ENCODE results near the gene FTO.

Gene FTO

DNA sequence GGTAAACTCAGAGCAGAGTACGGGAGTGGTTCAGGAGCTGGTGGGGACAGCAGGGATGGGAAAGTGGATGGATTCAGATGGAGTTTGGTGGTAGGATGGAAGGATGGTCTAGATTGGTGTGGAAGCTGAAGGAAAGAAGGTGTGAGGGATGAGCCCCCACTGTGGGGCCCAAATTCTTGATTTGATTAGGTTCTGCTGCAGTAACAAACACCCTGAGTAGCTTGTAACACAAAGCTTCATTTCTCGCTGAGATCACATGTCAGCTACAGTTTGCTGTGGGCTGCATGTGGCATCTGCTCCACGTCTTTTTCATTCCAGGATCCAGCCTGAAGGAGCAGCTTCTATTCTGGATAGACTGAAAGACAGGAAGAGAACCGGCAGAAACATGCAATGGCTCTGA, 438.8 kb downstream of the FTO start:
- Histone ChIP-seq H3K14ac (ENCODE audit: low read length) (no peak overlapping the region), H3K23ac (ENCODE audit: low read depth, low read length, poor library complexity) (no peak overlapping the region), H3K9me3 (replicated peaks in 1 of 2; ENCODE audit: control insufficient read depth in 2 of 2, insufficient read depth in 1 of 2, low read depth in 1 of 2, low read length in 2 of 2) (peaks cover 0 to 18% of the 10 kb centered on the region in 2 donors), H4K91ac (ENCODE audit: low read depth, low read length, poor library complexity) (no peak overlapping the region), H2AFZ (ENCODE audit: low read length) (no peak overlapping the region), H3K79me1 (ENCODE audit: low read depth, low read length) (no peaks in the 10 kb centered on the region), H2BK12ac (ENCODE audit: low read length) (no peak overlapping the region), H3K4ac (ENCODE audit: low read length) (no peak overlapping the region), H2AK5ac (ENCODE audit: low read depth, low read length) (no peak overlapping the region), H3K9ac (ENCODE audit: low read depth, low read length, poor library complexity) (no peak overlapping the region), H2BK15ac (ENCODE audit: low read length) (no peak overlapping the region), H2BK120ac (ENCODE audit: low read depth, low read length) (no peak overlapping the region), H3K4me3 (ENCODE audit: low read length in 2 of 2) (no peak overlapping the region), H2BK5ac (ENCODE audit: low read length) (no peak overlapping the region), H3K27me3 (ENCODE audit: control insufficient read depth in 3 of 3, insufficient read depth in 3 of 3, low read depth in 1 of 3, low read length in 3 of 3) (no peaks in the 10 kb centered on the region), H3K18ac (ENCODE audit: low read length) (no peak overlapping the region), H3K36me3 (replicated peaks in 1 of 2; ENCODE audit: control insufficient read depth in 2 of 2, insufficient read depth in 2 of 2, low read length in 2 of 2) (no peaks in the 10 kb centered on the region), H3K4me2 (ENCODE audit: insufficient read depth, low read length, poor library complexity, severe bottlenecking) (no peak overlapping the region), H4K8ac (ENCODE audit: low read depth, low read length) (no peak overlapping the region), H3K4me1 (ENCODE audit: control insufficient read depth in 2 of 2, insufficient read depth in 1 of 2, low read depth in 1 of 2, low read length in 2 of 2) (peaks cover 0 to 5% of the 10 kb centered on the region in 2 donors), H3K27ac (replicated peaks; ENCODE audit: low read length) (no peak overlapping the region)
- DNase-seq (ENCODE audit: low spot score): no peak
- WGBS, 2 donors (ENCODE audit: extremely low coverage in 2 of 2, insufficient read length in 2 of 2, insufficient replicate concordance in 1 of 2): no CpG with 5 or more reads among the region's 4 CpGs

DNA sequence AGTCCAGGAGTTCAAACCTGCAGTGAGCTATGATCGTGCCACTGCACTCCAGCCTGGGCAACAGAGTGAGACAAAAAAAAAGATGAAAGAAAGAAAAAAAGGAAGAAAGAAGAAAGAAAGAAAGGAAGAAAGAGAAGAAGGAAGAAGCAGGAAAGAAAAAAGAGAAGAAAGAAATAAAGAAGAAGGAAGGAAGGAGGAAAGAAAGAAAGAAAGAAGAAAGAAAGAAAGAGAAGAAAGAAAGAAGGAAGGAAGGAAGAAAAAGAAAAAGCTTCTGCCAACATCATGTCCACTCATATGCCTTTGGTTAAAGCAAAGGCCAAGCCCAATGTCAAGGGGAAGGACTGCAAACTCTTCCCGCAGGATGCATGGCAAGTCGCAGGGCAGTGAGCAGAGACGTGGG, 439.5 kb downstream of the FTO start:
- DNase-seq (ENCODE audit: low spot score): no peak
- H2AK5ac ChIP-seq (ENCODE audit: low read depth, low read length): no peak overlapping the region
- no peak overlapping the region for H2BK5ac ChIP-seq (ENCODE audit: low read length)
- H3K36me3 ChIP-seq (replicated peaks in 1 of 2; ENCODE audit: control insufficient read depth in 2 of 2, insufficient read depth in 2 of 2, low read length in 2 of 2): no peaks in the 10 kb centered on the region
- no peak overlapping the region for H3K4me2 ChIP-seq (ENCODE audit: insufficient read depth, low read length, poor library complexity, severe bottlenecking)
- H3K4me3 ChIP-seq (ENCODE audit: low read length in 2 of 2): no peak overlapping the region
- peaks cover 0 to 5% of the 10 kb centered on the region in 2 donors for H3K4me1 ChIP-seq (ENCODE audit: control insufficient read depth in 2 of 2, insufficient read depth in 1 of 2, low read depth in 1 of 2, low read length in 2 of 2)
- H2BK120ac ChIP-seq (ENCODE audit: low read depth, low read length): no peak overlapping the region
- no peak overlapping the region for H4K8ac ChIP-seq (ENCODE audit: low read depth, low read length)
- no CpG with 5 or more reads among the region's 4 CpGs for WGBS, 2 donors (ENCODE audit: extremely low coverage in 2 of 2, insufficient read length in 2 of 2, insufficient replicate concordance in 1 of 2)
- H3K27me3 ChIP-seq (ENCODE audit: control insufficient read depth in 3 of 3, insufficient read depth in 3 of 3, low read depth in 1 of 3, low read length in 3 of 3): no peaks in the 10 kb centered on the region
- no peak overlapping the region for H3K4ac ChIP-seq (ENCODE audit: low read length)
- H3K23ac ChIP-seq (ENCODE audit: low read depth, low read length, poor library complexity): no peak overlapping the region
- no peak overlapping the region for H3K18ac ChIP-seq (ENCODE audit: low read length)
- no peak overlapping the region for H3K27ac ChIP-seq (replicated peaks; ENCODE audit: low read length)
- H3K79me1 ChIP-seq (ENCODE audit: low read depth, low read length): no peaks in the 10 kb centered on the region
- peaks cover 0 to 17% of the 10 kb centered on the region in 2 donors for H3K9me3 ChIP-seq (replicated peaks in 1 of 2; ENCODE audit: control insufficient read depth in 2 of 2, insufficient read depth in 1 of 2, low read depth in 1 of 2, low read length in 2 of 2)
- no peak overlapping the region for H4K91ac ChIP-seq (ENCODE audit: low read depth, low read length, poor library complexity)
- H2BK12ac ChIP-seq (ENCODE audit: low read length): no peak overlapping the region
- no peak overlapping the region for H2BK15ac ChIP-seq (ENCODE audit: low read length)
- H2AFZ ChIP-seq (ENCODE audit: low read length): peak overlapping the region; percentile 54
- peak overlapping the region; percentile 61 for H3K9ac ChIP-seq (ENCODE audit: low read depth, low read length, poor library complexity)
- no peak overlapping the region for H3K14ac ChIP-seq (ENCODE audit: low read length)

DNA sequence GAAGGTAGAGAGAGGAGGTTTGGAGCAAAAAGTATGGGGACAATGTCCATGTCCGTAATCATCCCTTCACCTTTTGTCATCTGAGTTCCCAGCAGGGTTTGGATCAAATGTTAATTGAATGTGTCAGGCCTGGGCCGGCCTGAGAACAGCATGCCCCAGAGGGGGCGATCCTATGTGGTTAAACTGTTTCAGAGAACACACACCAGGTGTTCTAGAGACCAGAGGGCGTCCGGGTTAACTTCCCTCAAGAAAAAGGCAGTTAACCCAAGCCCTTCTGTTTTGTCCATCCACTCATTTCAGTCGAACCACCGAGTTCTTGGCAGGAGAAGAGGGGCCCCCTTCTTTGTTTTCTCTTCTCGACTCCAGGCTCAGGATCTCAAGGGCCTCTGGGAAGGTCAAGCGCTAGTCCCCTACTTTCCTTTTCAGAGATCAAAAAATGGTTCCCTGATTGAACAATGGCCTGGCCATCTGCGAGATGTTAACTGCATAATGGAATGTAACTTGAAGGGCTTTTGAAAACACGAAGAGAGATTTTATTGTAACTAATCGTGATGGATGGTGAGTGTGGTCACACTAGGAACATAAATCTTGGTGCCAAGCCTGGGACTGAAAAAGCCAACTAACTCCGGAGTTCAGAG, 440.1 kb downstream of the FTO start:
- no peak overlapping the region for H2BK120ac ChIP-seq (ENCODE audit: low read depth, low read length)
- peaks cover 0 to 3% (median 0%) of the 10 kb centered on the region in 3 experiments for H3K27me3 ChIP-seq (ENCODE audit: control insufficient read depth in 3 of 3, insufficient read depth in 3 of 3, low read depth in 1 of 3, low read length in 3 of 3)
- no peak for DNase-seq (ENCODE audit: low spot score)
- no peak overlapping the region for H3K27ac ChIP-seq (replicated peaks; ENCODE audit: low read length)
- H4K8ac ChIP-seq (ENCODE audit: low read depth, low read length): no peak overlapping the region
- no peaks in the 10 kb centered on the region for H3K36me3 ChIP-seq (replicated peaks in 1 of 2; ENCODE audit: control insufficient read depth in 2 of 2, insufficient read depth in 2 of 2, low read length in 2 of 2)
- H4K91ac ChIP-seq (ENCODE audit: low read depth, low read length, poor library complexity): no peak overlapping the region
- no peak overlapping the region for H3K23ac ChIP-seq (ENCODE audit: low read depth, low read length, poor library complexity)
- peaks cover 0 to 11% of the 10 kb centered on the region in 2 donors for H3K9me3 ChIP-seq (replicated peaks in 1 of 2; ENCODE audit: control insufficient read depth in 2 of 2, insufficient read depth in 1 of 2, low read depth in 1 of 2, low read length in 2 of 2)
- no peak overlapping the region for H3K4ac ChIP-seq (ENCODE audit: low read length)
- H3K4me1 ChIP-seq (ENCODE audit: control insufficient read depth in 2 of 2, insufficient read depth in 1 of 2, low read depth in 1 of 2, low read length in 2 of 2): peaks cover 0 to 5% of the 10 kb centered on the region in 2 donors
- no peak overlapping the region for H3K14ac ChIP-seq (ENCODE audit: low read length)
- no peak overlapping the region for H2BK15ac ChIP-seq (ENCODE audit: low read length)
- H3K18ac ChIP-seq (ENCODE audit: low read length): no peak overlapping the region
- no peak overlapping the region for H3K4me3 ChIP-seq (ENCODE audit: low read length in 2 of 2)
- H2BK12ac ChIP-seq (ENCODE audit: low read length): no peak overlapping the region
- no CpG with 5 or more reads among the region's 13 CpGs for WGBS, 2 donors (ENCODE audit: extremely low coverage in 2 of 2, insufficient read length in 2 of 2, insufficient replicate concordance in 1 of 2)
- H3K4me2 ChIP-seq (ENCODE audit: insufficient read depth, low read length, poor library complexity, severe bottlenecking): no peak overlapping the region
- H2AFZ ChIP-seq (ENCODE audit: low read length): peak overlapping the region; percentile 54
- H2BK5ac ChIP-seq (ENCODE audit: low read length): no peak overlapping the region
- H3K79me1 ChIP-seq (ENCODE audit: low read depth, low read length): no peaks in the 10 kb centered on the region
- H3K9ac ChIP-seq (ENCODE audit: low read depth, low read length, poor library complexity): no peak overlapping the region
- H2AK5ac ChIP-seq (ENCODE audit: low read depth, low read length): no peak overlapping the region

DNA sequence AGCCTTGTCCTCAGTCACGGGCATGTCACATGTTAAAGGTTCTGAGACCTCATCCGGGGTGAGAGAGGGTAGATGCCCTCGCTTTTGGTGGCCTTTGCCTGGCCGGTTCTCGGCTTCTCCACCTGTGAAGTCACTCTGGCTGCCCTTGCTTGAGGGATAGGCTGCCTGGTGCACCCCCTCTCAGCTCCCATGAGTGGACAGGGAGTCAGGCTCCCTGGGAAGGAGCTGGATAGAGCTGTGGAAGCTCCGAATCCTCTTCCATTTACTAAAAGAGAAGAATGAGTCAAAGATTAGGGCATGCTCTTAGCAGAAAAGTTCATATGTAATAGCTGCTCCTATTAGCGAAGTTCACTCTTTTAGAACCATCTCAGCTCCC, 440.6 kb downstream of the FTO start:
- H4K91ac ChIP-seq (ENCODE audit: low read depth, low read length, poor library complexity): no peak overlapping the region
- H3K4me3 ChIP-seq (ENCODE audit: low read length in 2 of 2): no peak overlapping the region
- H3K27me3 ChIP-seq (ENCODE audit: control insufficient read depth in 3 of 3, insufficient read depth in 3 of 3, low read depth in 1 of 3, low read length in 3 of 3): peaks cover 0 to 5% (median 0%) of the 10 kb centered on the region in 3 experiments
- no peaks in the 10 kb centered on the region for H3K79me1 ChIP-seq (ENCODE audit: low read depth, low read length)
- H3K4me1 ChIP-seq (ENCODE audit: control insufficient read depth in 2 of 2, insufficient read depth in 1 of 2, low read depth in 1 of 2, low read length in 2 of 2): peaks cover 0 to 5% of the 10 kb centered on the region in 2 donors
- no peak overlapping the region for H2BK15ac ChIP-seq (ENCODE audit: low read length)
- H3K14ac ChIP-seq (ENCODE audit: low read length): no peak overlapping the region
- H3K36me3 ChIP-seq (replicated peaks in 1 of 2; ENCODE audit: control insufficient read depth in 2 of 2, insufficient read depth in 2 of 2, low read length in 2 of 2): no peaks in the 10 kb centered on the region
- no peak overlapping the region for H2AK5ac ChIP-seq (ENCODE audit: low read depth, low read length)
- no peak overlapping the region for H2BK5ac ChIP-seq (ENCODE audit: low read length)
- no peak overlapping the region for H3K9ac ChIP-seq (ENCODE audit: low read depth, low read length, poor library complexity)
- no peak overlapping the region for H4K8ac ChIP-seq (ENCODE audit: low read depth, low read length)
- no peak overlapping the region for H3K4ac ChIP-seq (ENCODE audit: low read length)
- peaks cover 0 to 11% of the 10 kb centered on the region in 2 donors for H3K9me3 ChIP-seq (replicated peaks in 1 of 2; ENCODE audit: control insufficient read depth in 2 of 2, insufficient read depth in 1 of 2, low read depth in 1 of 2, low read length in 2 of 2)
- H2BK12ac ChIP-seq (ENCODE audit: low read length): no peak overlapping the region
- H2AFZ ChIP-seq (ENCODE audit: low read length): peak overlapping the region; percentile 54
- H3K4me2 ChIP-seq (ENCODE audit: insufficient read depth, low read length, poor library complexity, severe bottlenecking): no peak overlapping the region
- no peak for DNase-seq (ENCODE audit: low spot score)
- no peak overlapping the region for H3K27ac ChIP-seq (replicated peaks; ENCODE audit: low read length)
- H3K18ac ChIP-seq (ENCODE audit: low read length): peak overlapping the region; percentile 11
- no CpG with 5 or more reads among the region's 7 CpGs for WGBS, 2 donors (ENCODE audit: extremely low coverage in 2 of 2, insufficient read length in 2 of 2, insufficient replicate concordance in 1 of 2)
- no peak overlapping the region for H2BK120ac ChIP-seq (ENCODE audit: low read depth, low read length)
- no peak overlapping the region for H3K23ac ChIP-seq (ENCODE audit: low read depth, low read length, poor library complexity)

Data from neuronal stem cell (in vitro differentiated cells).